GOT3 (cell line): ENCODE measurements around the gene RPL36A.
A peak's percentile ranks its signal among the peaks of the same experiment; 100 is the strongest.

Experiments used
- DNase-seq: peaks from one replicate; lab custom pipeline; 2025; ENCODE audit warnings: mixed read lengths; lab: John Stamatoyannopoulos, UW

RPL36A gene

DNA sequence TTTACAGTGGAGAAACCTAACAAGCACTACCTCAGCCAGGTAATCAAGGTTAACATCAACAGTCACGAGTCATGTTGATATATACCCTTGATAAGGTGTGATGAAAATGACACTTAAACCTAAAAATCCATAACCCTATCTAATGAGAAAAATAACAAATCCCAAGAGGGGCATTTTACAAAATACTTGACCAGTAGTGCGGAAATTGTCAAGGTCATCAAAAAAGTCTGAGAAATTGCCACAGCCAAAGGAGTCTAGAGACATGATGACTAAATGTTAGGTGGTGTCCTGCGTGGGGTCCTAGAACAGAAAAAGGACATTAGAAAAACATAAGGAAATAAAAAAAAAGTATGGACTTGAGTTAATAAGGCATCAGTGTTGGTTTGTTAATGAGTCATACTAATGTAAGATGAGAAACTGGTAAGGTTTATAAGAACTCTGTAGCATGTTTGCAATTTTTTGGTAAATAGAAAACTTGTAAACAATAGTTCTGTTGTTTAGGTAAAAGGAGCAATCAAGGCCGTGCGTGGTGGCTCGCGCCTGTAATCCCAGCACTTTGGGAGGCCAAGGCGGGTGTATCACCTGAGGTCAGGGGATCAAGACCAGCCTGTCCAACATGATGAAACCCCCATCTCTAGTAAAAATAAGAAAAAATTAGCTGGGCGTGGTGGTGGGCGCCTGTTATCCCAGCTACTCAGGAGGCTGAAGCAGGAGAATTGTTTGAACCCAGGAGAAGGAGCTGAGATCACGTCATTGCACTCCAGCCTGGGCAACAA lies 2.9 kb downstream of the RPL36A start:
- DNase-seq: no peak

DNA sequence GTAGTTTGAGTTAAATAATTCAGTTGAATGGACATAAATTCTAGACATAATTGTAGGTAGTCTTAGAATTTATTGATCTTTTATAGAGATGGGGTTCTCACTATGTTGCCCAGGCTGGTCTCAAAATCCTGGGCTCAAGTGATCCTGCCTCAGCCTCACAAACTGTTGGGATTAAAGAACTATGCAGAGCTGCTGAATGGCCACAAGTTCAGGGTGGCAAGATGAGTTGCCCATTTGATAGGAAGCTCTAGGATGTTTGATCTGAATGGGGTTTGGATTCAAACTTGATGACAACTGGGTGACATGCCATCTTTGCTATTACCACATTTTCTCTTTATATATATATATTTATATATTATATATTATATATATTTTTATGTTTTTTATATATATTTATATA lies 3.6 kb downstream of the RPL36A start:
- no peak for DNase-seq

GRCh38 chrX:101395789-101396188 lies 5.0 kb downstream of the RPL36A start:
- no peak for DNase-seq

DNA sequence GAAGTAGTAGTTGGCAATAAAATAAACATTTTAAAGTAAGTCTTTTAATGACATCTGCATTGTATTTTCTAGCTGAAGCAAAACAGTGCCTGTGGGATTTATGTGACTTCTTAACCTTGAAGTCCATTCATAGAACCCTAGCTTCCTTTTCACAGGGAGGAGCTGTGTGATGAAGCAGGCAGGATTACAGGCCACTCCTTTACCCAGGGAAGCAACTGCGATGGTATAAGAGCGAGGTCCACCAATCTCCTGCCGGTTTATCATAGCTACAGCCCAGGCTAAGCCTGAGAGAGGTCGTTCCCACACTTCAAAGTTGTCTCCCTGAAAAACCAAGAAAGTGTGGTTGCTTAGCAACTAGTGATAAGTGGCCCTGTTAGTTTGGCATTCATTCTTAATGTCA lies 7.0 kb downstream of the RPL36A start:
- DNase-seq: no peak

DNA sequence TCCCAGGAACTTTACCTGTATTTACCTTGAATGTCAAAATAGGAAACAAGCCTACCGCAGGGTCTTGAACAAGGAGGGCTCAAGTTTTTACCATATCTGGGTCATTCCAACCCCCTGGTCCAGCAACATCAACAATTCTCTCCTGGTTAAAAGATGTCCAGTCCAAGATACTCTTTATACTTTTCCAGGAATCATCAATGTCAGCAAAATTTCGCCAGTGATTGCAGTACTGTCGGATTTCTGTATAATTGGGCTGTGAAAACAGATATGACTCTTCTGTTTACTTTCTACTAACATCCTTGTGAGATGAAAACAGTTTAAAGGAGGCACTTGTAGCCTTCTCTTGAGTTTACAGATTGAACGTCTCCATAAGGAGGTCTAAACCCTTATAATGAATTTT lies 7.9 kb downstream of the RPL36A start:
- DNase-seq: no peak

DNA sequence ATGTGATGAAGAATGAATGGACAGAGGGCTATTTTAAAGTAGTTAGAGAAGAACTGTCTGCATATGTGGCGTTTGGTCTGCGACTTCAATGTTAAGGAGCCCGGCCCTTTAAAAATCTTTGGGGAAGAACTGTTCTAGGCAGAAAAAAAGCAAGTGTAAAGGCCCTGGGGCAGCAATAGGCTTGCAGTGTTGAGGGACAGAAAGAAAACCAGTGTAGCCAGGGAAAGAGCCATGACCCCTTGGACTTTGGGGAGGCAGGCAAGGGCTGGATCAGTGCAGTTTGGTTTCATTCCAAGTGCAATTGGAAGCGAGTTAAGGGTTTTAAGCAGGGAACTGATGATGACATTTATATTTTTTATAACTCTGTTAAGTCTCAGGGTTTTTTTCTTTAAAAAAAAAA lies 9.0 kb downstream of the RPL36A start:
- DNase-seq: no peak

DNA sequence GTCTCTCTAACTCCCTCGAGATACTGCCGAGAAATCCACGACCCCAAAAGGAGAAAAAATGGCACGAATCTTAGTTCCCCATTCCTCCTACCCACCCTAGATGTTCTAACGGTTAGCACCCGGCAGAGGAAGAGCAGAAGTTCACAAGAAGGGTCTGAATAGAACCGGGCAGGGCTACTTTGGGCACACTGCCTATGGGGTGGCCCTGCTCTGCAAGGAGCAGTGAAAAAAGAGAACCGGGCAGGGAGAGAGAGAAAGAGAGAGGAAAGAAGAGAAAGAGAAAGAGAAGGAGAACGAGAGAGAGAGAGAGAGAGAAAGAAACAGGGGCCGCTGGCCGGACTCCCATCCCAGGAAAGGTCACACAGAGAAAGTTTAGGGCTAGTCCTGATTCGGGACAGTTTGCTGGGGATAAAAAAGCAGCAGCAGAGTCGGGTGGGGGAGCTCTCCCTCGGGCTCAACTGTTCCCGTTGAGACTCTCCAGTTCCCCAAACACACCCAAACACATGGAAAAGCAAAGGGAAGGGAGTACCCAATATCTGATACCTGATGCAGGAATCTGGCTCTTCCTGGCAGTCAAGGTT lies 16.4 kb downstream of the RPL36A start:
- DNase-seq: no peak

- DNase-seq: peak; percentile 59
Observed at GRCh38 chrX:101407748-101408531, 17.1 kb downstream of the RPL36A start, which contains the start of the genes GLA and HNRNPH2. GLA (minus strand) TSS chrX:101407925; CDS start chrX:101407903, 22 bp downstream. HNRNPH2 (plus strand) TSS chrX:101408222; CDS start chrX:101411989, 3,767 bp downstream.

GRCh38 chrX:101408532-101408841 lies 17.7 kb downstream of the RPL36A start:
- no peak for DNase-seq

DNA sequence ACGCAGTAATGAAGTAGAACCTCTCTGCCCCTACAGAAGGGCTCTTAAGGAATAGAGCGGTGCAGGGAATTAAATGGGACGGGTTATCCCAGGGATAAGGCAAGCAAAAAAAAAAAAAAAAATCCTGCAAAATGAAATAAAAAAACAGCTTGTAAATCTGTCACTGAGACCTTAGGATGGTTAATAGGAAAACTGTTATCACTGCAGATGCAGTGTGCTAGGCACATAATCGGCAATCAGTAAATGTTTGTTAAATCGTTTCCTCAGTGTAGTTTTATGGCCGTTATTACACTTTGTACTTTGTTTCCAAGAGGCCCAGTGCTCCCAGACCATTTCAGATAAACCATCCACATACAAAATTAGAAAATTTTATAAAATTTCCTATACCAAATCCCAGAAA lies 18.2 kb downstream of the RPL36A start:
- DNase-seq: no peak

GRCh38 chrX:101410461-101410860 lies 19.6 kb downstream of the RPL36A start:
- no peak for DNase-seq

DNA sequence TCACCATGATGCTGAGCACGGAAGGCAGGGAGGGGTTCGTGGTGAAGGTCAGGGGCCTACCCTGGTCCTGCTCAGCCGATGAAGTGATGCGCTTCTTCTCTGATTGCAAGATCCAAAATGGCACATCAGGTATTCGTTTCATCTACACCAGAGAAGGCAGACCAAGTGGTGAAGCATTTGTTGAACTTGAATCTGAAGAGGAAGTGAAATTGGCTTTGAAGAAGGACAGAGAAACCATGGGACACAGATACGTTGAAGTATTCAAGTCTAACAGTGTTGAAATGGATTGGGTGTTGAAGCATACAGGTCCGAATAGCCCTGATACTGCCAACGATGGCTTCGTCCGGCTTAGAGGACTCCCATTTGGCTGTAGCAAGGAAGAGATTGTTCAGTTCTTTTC lies 21.2 kb downstream of the RPL36A start:
- no peak for DNase-seq

DNA sequence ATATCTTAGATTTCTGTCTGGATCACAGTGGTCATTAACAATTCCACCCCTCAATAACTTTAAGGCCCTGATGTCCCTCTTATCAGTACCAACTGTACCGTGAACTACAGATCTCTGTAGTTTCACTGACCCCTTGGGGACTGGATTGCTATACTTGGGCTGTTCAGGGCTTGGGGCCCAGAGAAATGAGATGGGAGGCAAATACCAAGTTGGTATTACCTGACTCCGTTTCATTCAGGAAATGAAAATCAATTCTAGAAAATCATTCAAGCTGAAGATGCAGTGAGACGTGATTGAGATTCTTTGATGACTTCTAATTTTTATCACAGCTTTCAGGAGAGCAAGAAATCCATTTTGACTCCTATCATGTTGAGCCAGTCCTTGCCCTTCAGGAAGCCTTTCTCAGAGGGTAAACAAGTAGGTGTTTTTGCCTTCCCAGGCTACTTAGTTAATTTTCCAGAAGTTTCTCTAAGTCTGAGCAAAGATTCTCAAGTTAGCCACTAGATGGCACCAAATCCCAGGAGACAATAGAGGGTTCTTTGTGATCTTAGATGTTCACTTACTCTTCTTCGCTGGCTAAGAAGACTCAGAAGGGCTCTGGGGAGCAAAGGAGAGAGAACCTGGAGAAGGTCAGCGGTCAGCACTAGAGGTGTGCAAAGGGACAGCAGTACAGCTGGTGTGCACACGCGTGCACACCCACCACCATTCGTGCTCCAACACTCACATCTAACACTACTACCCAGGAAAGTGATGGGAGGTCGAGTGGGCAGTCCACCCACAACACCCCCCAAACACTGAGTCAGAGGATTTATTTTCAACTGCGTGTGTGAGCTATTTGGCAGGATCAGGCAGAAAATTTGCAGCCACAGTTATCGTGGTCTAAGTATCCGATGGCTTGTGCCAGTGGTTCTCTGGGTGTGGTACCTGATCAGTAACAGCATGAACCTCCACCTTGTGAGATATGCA lies 24.7 kb downstream of the RPL36A start:
- no peak for DNase-seq

DNA sequence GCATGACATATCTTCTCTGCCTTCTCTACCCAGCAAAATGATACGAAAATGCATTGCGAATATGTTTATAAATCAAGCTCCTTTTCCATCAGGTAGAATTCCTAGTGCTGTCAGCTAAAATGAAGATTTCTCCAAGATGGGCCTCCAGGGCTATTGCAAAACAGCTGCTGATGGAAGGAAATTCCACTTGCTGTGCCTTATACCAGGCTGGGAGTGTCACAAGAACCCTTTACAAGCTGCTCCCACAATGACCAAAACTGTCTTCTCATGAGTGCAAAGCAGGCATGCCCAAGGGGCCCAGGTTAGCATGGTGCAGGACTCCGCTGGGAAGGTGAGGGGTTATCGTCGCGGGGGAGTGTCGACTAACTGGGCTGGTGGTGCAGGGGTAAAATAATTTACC lies 25.9 kb downstream of the RPL36A start:
- DNase-seq: no peak

DNA sequence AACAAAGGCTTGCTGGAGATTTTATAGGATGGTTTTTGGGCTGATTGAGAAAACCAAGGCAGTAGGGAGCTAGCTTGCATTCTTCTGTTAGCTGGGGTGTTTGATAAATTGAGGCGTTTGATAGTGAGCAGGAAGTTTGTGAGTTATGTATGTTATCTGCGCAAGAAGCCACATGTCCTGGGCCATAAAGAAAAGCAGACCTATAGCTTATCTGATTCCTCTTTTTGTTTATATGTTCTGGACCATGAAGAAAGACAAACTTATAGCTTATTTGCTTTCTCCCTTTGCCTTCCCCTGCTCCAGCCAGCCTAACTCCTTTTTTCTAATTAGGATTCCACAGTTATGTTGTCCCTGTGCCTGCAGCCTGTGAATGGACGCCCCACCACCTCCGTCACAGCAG lies 26.4 kb downstream of the RPL36A start:
- no peak for DNase-seq

DNA sequence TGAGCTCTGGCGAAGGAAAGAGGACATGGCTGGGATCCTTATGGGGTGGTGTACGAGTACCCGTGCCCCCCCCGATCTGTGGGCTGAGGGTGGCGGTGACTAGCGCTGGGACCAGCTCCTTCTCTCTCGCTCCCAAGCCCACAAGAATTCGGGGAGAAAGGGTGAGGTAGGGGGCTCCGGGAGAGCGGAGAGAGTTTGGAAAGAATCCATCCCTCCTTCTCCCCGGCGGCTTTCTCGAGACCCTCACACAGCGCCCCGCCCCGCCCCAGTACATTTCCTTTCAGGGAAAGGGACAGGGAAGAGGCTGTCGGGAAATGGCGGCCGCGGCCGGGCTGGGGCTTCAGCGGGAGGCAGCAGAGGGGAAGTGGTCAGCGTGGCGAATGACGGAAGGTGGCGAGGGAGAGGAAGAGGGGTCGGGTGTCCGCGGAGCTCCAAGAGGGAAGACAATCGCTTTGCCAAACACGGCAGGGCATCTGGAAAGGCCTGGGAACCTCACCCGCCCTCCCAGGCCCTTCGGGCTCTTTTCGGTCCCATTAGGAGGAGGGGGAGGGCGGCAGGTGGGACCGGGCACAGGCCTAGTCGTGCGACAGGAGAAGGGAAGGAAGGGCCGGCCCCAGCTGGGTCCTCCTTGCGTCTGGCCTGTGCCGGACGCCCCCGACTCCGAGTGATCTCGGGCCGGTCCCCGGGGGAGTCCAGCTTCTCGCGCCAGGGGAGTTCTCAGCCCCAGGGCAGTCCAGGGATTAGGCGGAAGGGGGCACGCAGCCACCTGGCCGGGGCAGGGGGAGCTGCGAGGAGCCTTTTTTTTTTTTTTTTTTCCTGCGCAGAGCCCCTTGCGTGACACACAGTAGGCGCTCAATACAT lies 27.4 kb downstream of the RPL36A start:
- no peak for DNase-seq

GRCh38 chrX:101419489-101419888 lies 28.7 kb downstream of the RPL36A start:
- DNase-seq: no peak

GRCh38 chrX:101427954-101428353 lies 37.1 kb downstream of the RPL36A start:
- no peak for DNase-seq

DNA sequence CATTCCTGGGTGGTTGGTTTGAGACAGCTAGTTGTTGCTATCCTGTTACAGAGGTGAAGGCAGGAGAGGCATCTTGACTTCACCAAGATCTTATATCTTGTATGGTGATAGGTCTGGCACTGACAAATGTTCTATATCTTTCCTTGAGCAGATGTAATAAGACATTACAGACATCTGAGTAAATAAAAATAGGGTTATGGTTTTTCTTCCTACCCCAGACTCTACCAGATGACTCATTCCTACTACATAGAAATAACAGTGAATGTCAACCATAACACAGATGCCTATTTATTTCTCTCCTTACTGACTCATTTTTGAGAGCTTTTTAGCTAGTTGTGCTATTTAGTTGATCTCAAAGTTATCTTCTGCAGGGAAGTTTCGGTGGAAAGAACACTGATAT lies 39.1 kb downstream of the RPL36A start:
- no peak for DNase-seq

DNA sequence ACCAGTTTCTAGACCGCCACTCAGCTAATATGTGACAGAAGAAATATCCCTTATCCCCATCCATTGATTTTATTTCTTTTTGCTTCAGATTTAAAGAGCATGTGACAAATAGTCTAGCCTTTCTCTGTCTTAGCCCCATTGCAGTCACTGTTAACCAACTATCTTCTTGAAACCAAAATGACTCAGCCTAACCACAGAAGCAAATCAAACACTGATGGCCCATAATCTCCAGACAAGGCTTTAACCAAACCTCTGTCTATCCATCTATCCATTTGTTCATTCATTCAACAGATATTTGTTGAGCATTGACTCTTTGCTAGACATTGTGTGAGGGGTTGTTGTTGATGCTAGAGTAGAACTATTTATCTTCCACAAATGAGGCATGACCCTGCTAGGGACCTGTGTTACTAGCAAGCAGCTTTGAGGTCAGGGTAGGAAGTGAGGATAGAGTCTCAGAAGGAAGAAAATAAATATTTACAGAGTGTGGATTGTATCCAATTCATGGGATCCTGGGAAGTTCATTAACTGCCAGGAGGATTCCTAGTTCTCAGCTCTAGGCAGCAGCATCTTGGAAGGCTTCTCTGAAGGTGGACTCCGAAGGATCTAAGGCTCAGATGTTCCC lies 39.8 kb downstream of the RPL36A start:
- DNase-seq: no peak
